Measurements from ENCODE around the gene NPIPB6. TPM values are rescaled to one million over a fixed set of nuclear protein-coding genes. Genes with fewer than 3 reads are reported as not detected.
"Not testable (repeated sequence)": the region's sequence is repeated elsewhere in the genome, so short reads cannot be mapped to it uniquely, and the experiment has no call there.

The NPIPB6 gene
- total and polyA plus RNA-seq, 2 experiments from 2014 or later: 0.32 to 0.48 TPM

DNA sequence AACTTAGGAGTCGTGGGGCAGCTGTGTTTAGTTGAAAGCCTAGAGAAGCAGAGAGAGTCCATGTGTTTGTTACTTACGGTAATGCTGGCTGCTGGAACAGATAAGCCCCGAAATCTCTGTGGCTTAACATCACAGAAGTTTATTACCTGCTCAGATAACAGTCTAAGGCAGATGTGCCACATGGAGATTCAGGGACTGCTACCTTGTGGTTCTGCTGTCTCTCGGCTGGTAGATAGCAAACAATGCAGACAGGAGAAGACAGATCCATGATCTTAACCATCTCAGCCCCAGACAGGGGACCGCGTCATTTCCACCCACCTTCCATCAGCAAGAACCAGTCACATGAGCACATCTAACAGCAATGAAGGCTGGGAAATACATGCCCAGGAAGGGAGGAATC lies 30.7 kb downstream of the NPIPB6 start:
- WGBS, 2 experiments (ENCODE audit: low coverage in 1 of 2, low lambda C conversion rate in 2 of 2, missing lambda C conversion rate in 2 of 2): 48 to 52% methylated on average over 5 to 6 of the region's 6 CpGs
- H3K4me3 ChIP-seq; H3K9me2 ChIP-seq (ENCODE audit: insufficient read depth); H3K9me3 ChIP-seq (ENCODE audit: low read depth); H3K27ac ChIP-seq; H3K4me2 ChIP-seq (ENCODE audit: unreplicated experiment); H3K4me1 ChIP-seq (ENCODE audit: insufficient read depth); H2AFZ ChIP-seq; in situ Hi-C loops (cut with MboI); H3K36me3 ChIP-seq (ENCODE audit: low read depth); DNase-seq; H4K20me1 ChIP-seq (ENCODE audit: insufficient read depth); H3F3A ChIP-seq (ENCODE audit: insufficient read depth); H3K79me2 ChIP-seq (ENCODE audit: insufficient read depth); H3K9ac ChIP-seq; H3K27me3 ChIP-seq (replicated peaks; ENCODE audit: insufficient read depth): not testable (repeated sequence)

DNA sequence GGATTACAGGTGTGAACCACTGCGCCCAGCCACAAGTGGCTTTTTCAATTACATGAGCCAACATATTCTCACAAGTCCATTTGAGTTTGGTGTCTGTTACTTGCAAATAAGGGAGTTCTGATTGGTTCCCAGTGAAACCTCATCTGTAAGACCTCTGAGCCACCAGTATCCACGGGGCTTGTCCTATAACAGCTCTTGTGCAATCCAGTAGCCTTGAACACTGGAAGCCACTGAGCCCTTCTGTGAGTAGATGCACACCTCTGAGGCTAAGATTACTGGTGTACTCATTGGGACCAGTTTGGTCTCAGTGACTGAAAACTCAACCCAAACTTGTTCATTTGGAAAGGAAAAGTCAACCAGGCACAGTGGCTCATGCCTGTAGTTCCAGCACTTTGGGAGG lies 32.3 kb downstream of the NPIPB6 start:
- H3K9ac ChIP-seq; H3K9me2 ChIP-seq (ENCODE audit: insufficient read depth); H3K27ac ChIP-seq; H3K9me3 ChIP-seq (ENCODE audit: low read depth); H3K4me2 ChIP-seq (ENCODE audit: unreplicated experiment); H4K20me1 ChIP-seq (ENCODE audit: insufficient read depth); H3K4me1 ChIP-seq (ENCODE audit: insufficient read depth); DNase-seq; H3F3A ChIP-seq (ENCODE audit: insufficient read depth); H3K36me3 ChIP-seq (ENCODE audit: low read depth); H3K27me3 ChIP-seq (replicated peaks; ENCODE audit: insufficient read depth); H3K4me3 ChIP-seq; in situ Hi-C loops (cut with MboI); H2AFZ ChIP-seq; H3K79me2 ChIP-seq (ENCODE audit: insufficient read depth): not testable (repeated sequence)
- WGBS, 2 experiments (ENCODE audit: low coverage in 1 of 2, low lambda C conversion rate in 2 of 2, missing lambda C conversion rate in 2 of 2): 54 to 73% methylated on average over 2 of the region's 2 CpGs

DNA sequence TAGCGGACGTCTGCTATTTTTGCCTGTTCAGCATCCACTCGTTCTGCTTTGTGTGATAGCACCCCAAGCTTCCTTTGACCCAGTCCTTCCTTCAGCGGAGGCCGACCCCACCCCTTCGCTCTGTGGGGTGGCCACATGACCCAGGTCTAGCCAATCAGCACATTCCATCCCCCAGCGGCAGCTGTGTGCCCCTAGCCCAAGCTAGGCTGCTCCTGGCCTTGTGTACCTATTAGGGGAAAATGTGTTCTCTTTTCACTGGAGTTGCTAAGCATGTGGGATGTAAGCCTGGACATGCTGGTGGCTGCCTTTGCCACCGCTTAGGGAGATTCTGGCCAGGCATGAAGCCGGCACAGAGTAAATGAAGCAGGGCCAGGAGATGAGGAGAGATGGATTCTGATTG lies 33.1 kb downstream of the NPIPB6 start:
- H3K36me3 ChIP-seq (ENCODE audit: low read depth); H2AFZ ChIP-seq; H3K9ac ChIP-seq; H3K4me2 ChIP-seq (ENCODE audit: unreplicated experiment); H4K20me1 ChIP-seq (ENCODE audit: insufficient read depth); H3K4me3 ChIP-seq; in situ Hi-C loops (cut with MboI); H3F3A ChIP-seq (ENCODE audit: insufficient read depth); H3K4me1 ChIP-seq (ENCODE audit: insufficient read depth); H3K9me2 ChIP-seq (ENCODE audit: insufficient read depth); DNase-seq; H3K79me2 ChIP-seq (ENCODE audit: insufficient read depth); H3K27me3 ChIP-seq (replicated peaks; ENCODE audit: insufficient read depth); H3K9me3 ChIP-seq (ENCODE audit: low read depth); H3K27ac ChIP-seq: not testable (repeated sequence)
- WGBS, 2 experiments (ENCODE audit: low coverage in 1 of 2, low lambda C conversion rate in 2 of 2, missing lambda C conversion rate in 2 of 2): 8 to 11% methylated on average over 6 of the region's 9 CpGs

DNA sequence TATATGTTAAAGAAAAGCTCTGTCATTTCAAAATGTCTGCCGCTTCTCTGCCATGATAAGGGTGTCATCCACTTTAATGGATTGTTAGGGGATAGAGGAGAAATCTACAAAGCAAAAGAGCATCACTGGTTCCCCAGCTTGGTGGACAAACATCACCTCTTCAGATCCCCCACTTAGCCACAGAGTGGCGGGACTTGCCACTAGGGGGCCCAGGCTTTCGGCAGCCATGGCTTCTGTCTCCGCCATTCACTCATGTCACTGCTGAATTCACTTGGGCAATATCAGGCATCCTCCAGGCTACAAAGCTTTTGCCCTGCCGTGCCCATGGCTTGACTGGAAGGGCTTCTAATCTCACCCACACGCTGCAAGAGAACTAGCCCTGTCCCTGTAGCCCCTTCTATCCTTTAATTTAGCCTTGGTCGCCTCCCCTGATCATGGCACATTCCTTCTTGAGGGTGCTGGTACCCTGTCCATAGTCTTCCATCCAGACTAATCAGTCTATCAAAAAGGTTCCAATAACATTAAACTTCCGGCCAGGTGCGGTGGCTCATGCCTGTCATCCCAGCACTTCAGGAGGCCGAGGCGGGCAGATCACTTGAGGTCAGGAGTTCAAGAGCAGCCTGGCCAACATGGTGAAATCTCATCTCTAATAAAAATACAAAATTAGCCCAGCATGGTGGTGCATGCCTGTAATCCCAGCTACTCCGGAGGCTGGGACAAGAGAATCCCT lies 36.3 kb downstream of the NPIPB6 start:
- H3K27me3 ChIP-seq (replicated peaks; ENCODE audit: insufficient read depth): no peaks in the 10 kb centered on the region
- DNase-seq: peak; percentile 57
- no peak overlapping the region for H3K9ac ChIP-seq
- 47 to 54% methylated on average over 12 of the region's 12 CpGs for WGBS, 2 experiments (ENCODE audit: low coverage in 1 of 2, low lambda C conversion rate in 2 of 2, missing lambda C conversion rate in 2 of 2)
- no peaks in the 10 kb centered on the region for H3K36me3 ChIP-seq (ENCODE audit: low read depth)
- no peak overlapping the region for H3K27ac ChIP-seq
- H3K4me2 ChIP-seq (ENCODE audit: unreplicated experiment): no peak overlapping the region
- H3K4me3 ChIP-seq: no peak overlapping the region
- in situ Hi-C loops (cut with MboI): no loop called here
- H3K9me2 ChIP-seq (ENCODE audit: insufficient read depth): no peaks in the 10 kb centered on the region
- no peaks in the 10 kb centered on the region for H3K79me2 ChIP-seq (ENCODE audit: insufficient read depth)
- no peak for TF ChIP-seq EZH2 (IDR thresholded peaks at IDR 0.05; ENCODE audit: insufficient read depth, poor library complexity, severe bottlenecking)
- TF ChIP-seq EZH2phosphoT487 (IDR thresholded peaks at IDR 0.05; ENCODE audit: insufficient read depth, low read depth): no peak
- H3K4me1 ChIP-seq (ENCODE audit: insufficient read depth): no peaks in the 10 kb centered on the region
- no peaks in the 10 kb centered on the region for H4K20me1 ChIP-seq (ENCODE audit: insufficient read depth)
- H3F3A ChIP-seq (ENCODE audit: insufficient read depth): no peaks in the 10 kb centered on the region
- H2AFZ ChIP-seq: no peak overlapping the region
- no peaks in the 10 kb centered on the region for H3K9me3 ChIP-seq (ENCODE audit: low read depth)

DNA sequence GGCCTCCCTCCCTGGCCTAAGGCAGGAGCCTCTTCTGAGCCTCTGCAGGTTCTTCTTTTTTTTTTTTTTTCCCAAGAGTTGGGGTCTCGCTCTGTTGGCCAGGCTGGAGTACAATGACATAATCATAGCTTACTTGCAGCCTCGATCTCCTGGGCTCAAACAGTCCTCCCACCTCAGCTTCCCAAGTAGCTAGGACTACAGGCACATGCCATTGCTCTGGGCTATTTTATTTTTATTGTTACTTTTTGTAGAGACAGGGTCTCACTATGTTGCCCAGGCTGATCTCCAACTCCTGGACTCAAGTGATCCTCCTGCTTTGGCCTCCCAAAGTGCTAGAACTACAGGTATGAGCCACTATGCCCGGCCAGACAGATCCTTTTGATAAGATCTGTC lies 38.4 kb downstream of the NPIPB6 start:
- Histone ChIP-seq H3K36me3 (ENCODE audit: low read depth) (no peaks in the 10 kb centered on the region), H3K79me2 (ENCODE audit: insufficient read depth) (no peaks in the 10 kb centered on the region), H3K27ac (no peak overlapping the region), H3K4me1 (ENCODE audit: insufficient read depth) (no peaks in the 10 kb centered on the region), H2AFZ (no peak overlapping the region), H3K27me3 (replicated peaks; ENCODE audit: insufficient read depth) (no peaks in the 10 kb centered on the region), H4K20me1 (ENCODE audit: insufficient read depth) (no peaks in the 10 kb centered on the region), H3F3A (ENCODE audit: insufficient read depth) (no peaks in the 10 kb centered on the region), H3K9me2 (ENCODE audit: insufficient read depth) (no peaks in the 10 kb centered on the region), H3K4me2 (ENCODE audit: unreplicated experiment) (no peak overlapping the region), H3K4me3 (no peak overlapping the region), H3K9ac (no peak overlapping the region), H3K9me3 (ENCODE audit: low read depth) (no peaks in the 10 kb centered on the region)
- DNase-seq: no peak
- in situ Hi-C loops (cut with MboI): no loop called here
- WGBS, 2 experiments (ENCODE audit: low coverage in 1 of 2, low lambda C conversion rate in 2 of 2, missing lambda C conversion rate in 2 of 2): 65 to 73% methylated on average over 3 of the region's 3 CpGs
- no peak for TF ChIP-seq EZH2phosphoT487 (IDR thresholded peaks at IDR 0.05; ENCODE audit: insufficient read depth, low read depth)
- TF ChIP-seq EZH2 (IDR thresholded peaks at IDR 0.05; ENCODE audit: insufficient read depth, poor library complexity, severe bottlenecking): no peak

Data from GM23248 (cell line).